Liver (tissue), 9 donors: ENCODE measurements around the gene F13A1. TPM values are rescaled to one million over a fixed set of nuclear protein-coding genes. Genes with fewer than 3 reads are reported as not detected.

Experiments used
- DNase-seq: peaks from one replicate; pipeline ENCODE4 v3.0.0-alpha.2; 2017; ENCODE audit warnings: low spot score
- H3K27ac ChIP-seq, 2 donors: one replicate each; pipeline ENCODE4 v1.7.0; 2013; ENCODE audit warnings: inconsistent platforms in 2 of 2, low read length in 2 of 2, control low read depth in 1 of 2, low read depth in 1 of 2, mild to moderate bottlenecking in 1 of 2
- H3K27me3 ChIP-seq, 4 donors: one replicate each; pipeline versions ENCODE4 v1.6.1 to v1.7.0; 2013; ENCODE audit warnings: low read length in 3 of 4, inconsistent platforms in 1 of 4, mild to moderate bottlenecking in 1 of 4, moderate library complexity in 1 of 4; ENCODE audit not compliant: control insufficient read depth in 4 of 4, insufficient read depth in 4 of 4
- H3K36me3 ChIP-seq, 4 donors: one replicate each; pipeline versions ENCODE4 v1.6.1 to v1.7.0; 2013; ENCODE audit warnings: low read length in 3 of 4, mild to moderate bottlenecking in 3 of 4, low read depth in 1 of 4, moderate library complexity in 1 of 4; ENCODE audit not compliant: control insufficient read depth in 4 of 4, insufficient read depth in 3 of 4
- H3K4me1 ChIP-seq, 4 donors: one replicate each; pipeline versions ENCODE4 v1.6.1 to v1.7.0; 2013; ENCODE audit warnings: low read length in 3 of 4, mild to moderate bottlenecking in 3 of 4, moderate library complexity in 1 of 4; ENCODE audit not compliant: control insufficient read depth in 4 of 4, insufficient read depth in 4 of 4
- H3K4me3 ChIP-seq, 3 donors: one replicate each; pipeline versions ENCODE4 v1.6.1 to v1.7.0; 2013; ENCODE audit warnings: low read length in 3 of 3, control low read depth in 1 of 3, low read depth in 1 of 3, mild to moderate bottlenecking in 1 of 3
- H3K9ac ChIP-seq, 2 donors: one replicate each; pipeline ENCODE4 v1.7.0; 2013; ENCODE audit warnings: low read length in 2 of 2, mild to moderate bottlenecking in 2 of 2, moderate library complexity in 2 of 2, control low read depth in 1 of 2, low read depth in 1 of 2
- H3K9me3 ChIP-seq, 4 donors: one replicate each; pipeline versions ENCODE4 v1.6.1 to v1.7.0; 2013; ENCODE audit warnings: low read length in 3 of 4; ENCODE audit not compliant: control insufficient read depth in 4 of 4
- ATF3 ChIP-seq: IDR thresholded peaks from 2 replicates; pipeline ENCODE4 v1.6.1; 2016; ENCODE audit warnings: antibody characterized with exemption
- CTCF ChIP-seq: fragments of 150-350 bp; IDR thresholded peaks from 2 replicates; pipeline ENCODE4 v1.5.1; 2017; ENCODE audit warnings: improper control_type of control experiment, low read depth, low read length; ENCODE audit not compliant: missing input control
- EGR1 ChIP-seq, 2 donors: IDR thresholded peaks; 2 replicates each; pipeline ENCODE4 v1.6.1; 2016 to 2018; ENCODE audit warnings: antibody characterized with exemption in 2 of 2, low read depth in 2 of 2
- FOXA1 ChIP-seq: IDR thresholded peaks from 2 replicates; pipeline ENCODE4 v1.6.1; 2016; ENCODE audit warnings: antibody characterized with exemption
- FOXA2 ChIP-seq: IDR thresholded peaks from 2 replicates; pipeline ENCODE4 v1.6.1; 2016; ENCODE audit warnings: antibody characterized with exemption
- GABPA ChIP-seq, 2 donors: IDR thresholded peaks in 1 of 2; conservative IDR thresholded peaks in 1 of 2; 2 replicates each; pipeline ENCODE4 v1.6.1; 2016; ENCODE audit warnings: antibody characterized with exemption in 2 of 2, mild to moderate bottlenecking in 1 of 2, moderate library complexity in 1 of 2
- HNF4A ChIP-seq, 2 donors: conservative IDR thresholded peaks; 2 replicates each; pipeline ENCODE4 v1.6.1; 2016; ENCODE audit warnings: antibody characterized with exemption in 2 of 2, mild to moderate bottlenecking in 2 of 2
- HNF4G ChIP-seq: IDR thresholded peaks from 2 replicates; pipeline ENCODE4 v1.6.1; 2016; ENCODE audit warnings: antibody characterized with exemption
- JUND ChIP-seq, 2 donors: IDR thresholded peaks; 2 replicates each; pipeline ENCODE4 v1.6.1; 2016; ENCODE audit warnings: antibody characterized with exemption in 2 of 2
- NR2F2 ChIP-seq: IDR thresholded peaks from 2 replicates; pipeline ENCODE4 v1.6.1; 2016; ENCODE audit warnings: antibody characterized with exemption
- RAD21 ChIP-seq, 2 donors: IDR thresholded peaks; 2 replicates each; pipeline ENCODE4 v1.6.1; 2016; ENCODE audit warnings: antibody characterized with exemption in 2 of 2, mild to moderate bottlenecking in 2 of 2
- REST ChIP-seq: IDR thresholded peaks from 2 replicates; pipeline ENCODE4 v1.6.1; 2016; ENCODE audit warnings: antibody characterized with exemption, mild to moderate bottlenecking
- RXRA ChIP-seq, 2 donors: IDR thresholded peaks; 2 replicates each; pipeline ENCODE4 v1.6.1; 2017 to 2018; ENCODE audit warnings: antibody characterized with exemption in 2 of 2, mild to moderate bottlenecking in 1 of 2
- SP1 ChIP-seq: IDR thresholded peaks from 2 replicates; pipeline ENCODE4 v1.6.1; 2018; ENCODE audit warnings: antibody characterized with exemption, mild to moderate bottlenecking
- TAF1 ChIP-seq: conservative IDR thresholded peaks from 2 replicates; pipeline ENCODE4 v1.6.1; 2016; ENCODE audit warnings: antibody characterized with exemption, mild to moderate bottlenecking
- YY1 ChIP-seq: IDR thresholded peaks from 2 replicates; pipeline ENCODE4 v1.6.1; 2016; ENCODE audit warnings: antibody characterized with exemption, mild to moderate bottlenecking
- WGBS: extraction: QIAGEN DNeasy Blood & Tissue Kit; methylation state at CpG from one replicate; pipeline ENCODE4 v1.1.7; 2013; 5-methylcytosine and 5-hydroxymethylcytosine counted together
- polyA plus RNA-seq, 2 donors: library from polyadenylated mRNA; stranded (reverse) in 1 of 2; unstranded in 1 of 2; fragments of 200-250 nt in 1 of 2; fragments of >200 nt in 1 of 2; fragmentation: Nextera tagmentation in 1 of 2; extraction: Ambion mirVana in 1 of 2; gene quantifications; one replicate each; pipeline versions ENCODE4 v1.2.1 to v1.2.3, GENCODE V29; 2013 to 2015
- total RNA-seq, 2 donors: library from RNA; depleted of rRNA; stranded (reverse); fragments of >200 nt; gene quantifications; one replicate each; pipeline ENCODE4 v1.2.3, GENCODE V29; 2014
- TF ChIP-seq, protein P1 (sequence below): IDR thresholded peaks from 2 replicates; pipeline ENCODE4 v1.6.1; 2016; ENCODE audit warnings: antibody characterized with exemption
- TF ChIP-seq, protein P2 (sequence below): IDR thresholded peaks from 2 replicates; pipeline ENCODE4 v1.6.1; 2016; ENCODE audit warnings: antibody characterized with exemption
- donor health status: healthy.
- donor health status: healthy.
- donor health status: healthy.
- donor health status: healthy.
- donor health status: healthy.

The F13A1 gene
- total and polyA plus RNA-seq, 4 donors = 0.46 to 18.3 (median 5.1) TPM

- DNase-seq = no peak
- Histone ChIP-seq H3K27ac (no peak overlapping the region), H3K36me3 (no peaks in the 10 kb centered on the region), H3K27me3 (peaks cover 0 to 2% (median 0%) of the 10 kb centered on the region in 4 donors), H3K4me1 (no peaks in the 10 kb centered on the region), H3K9me3 (no peaks in the 10 kb centered on the region), H3K9ac (no peak overlapping the region), H3K4me3 (no peak overlapping the region)
- TF ChIP-seq EGR1 (IDR thresholded peaks at IDR 0.05; ENCODE audit: low read depth in 2 of 2) (no peak), FOXA1 (no peak), RAD21 (IDR thresholded peaks at IDR 0.05) (no peak), YY1 (no peak), HNF4A (conservative IDR thresholded peaks at IDR 0.05) (no peak), RXRA (IDR thresholded peaks at IDR 0.05) (no peak), REST (no peak), TAF1 (no peak), HNF4G (no peak), FOXA2 (no peak), ATF3 (no peak), GABPA (IDR thresholded peaks at IDR 0.05 in 1 of 2, conservative IDR thresholded peaks at IDR 0.05 in 1 of 2) (no peak), JUND (IDR thresholded peaks at IDR 0.05) (no peak)
- TF ChIP-seq, protein P1, sequence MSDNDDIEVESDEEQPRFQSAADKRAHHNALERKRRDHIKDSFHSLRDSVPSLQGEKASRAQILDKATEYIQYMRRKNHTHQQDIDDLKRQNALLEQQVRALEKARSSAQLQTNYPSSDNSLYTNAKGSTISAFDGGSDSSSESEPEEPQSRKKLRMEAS = no peak
- 92% methylated on average over 6 of the region's 6 CpGs for WGBS
Observed at GRCh38 chr6:6224933-6225486, 95.5 kb downstream of the F13A1 start.

GRCh38 chr6:6221787-6222535 is 98.5 kb downstream of the F13A1 start:
- Histone ChIP-seq H3K27me3 (peaks cover 0 to 2% (median 0%) of the 10 kb centered on the region in 4 donors), H3K27ac (no peak overlapping the region), H3K9me3 (no peaks in the 10 kb centered on the region), H3K4me1 (no peaks in the 10 kb centered on the region), H3K4me3 (no peak overlapping the region), H3K9ac (no peak overlapping the region), H3K36me3 (no peaks in the 10 kb centered on the region)
- TF ChIP-seq RXRA (IDR thresholded peaks at IDR 0.05) (no peak), REST (no peak), HNF4A (conservative IDR thresholded peaks at IDR 0.05) (no peak), EGR1 (IDR thresholded peaks at IDR 0.05; ENCODE audit: low read depth in 2 of 2) (no peak), TAF1 (no peak), ATF3 (no peak), CTCF (peak; percentile 19), NR2F2 (no peak), FOXA2 (no peak), SP1 (no peak), RAD21 (IDR thresholded peaks at IDR 0.05) (peak; percentile 33 to 57), YY1 (no peak)
- TF ChIP-seq, protein P1 = no peak
- TF ChIP-seq, protein P2, sequence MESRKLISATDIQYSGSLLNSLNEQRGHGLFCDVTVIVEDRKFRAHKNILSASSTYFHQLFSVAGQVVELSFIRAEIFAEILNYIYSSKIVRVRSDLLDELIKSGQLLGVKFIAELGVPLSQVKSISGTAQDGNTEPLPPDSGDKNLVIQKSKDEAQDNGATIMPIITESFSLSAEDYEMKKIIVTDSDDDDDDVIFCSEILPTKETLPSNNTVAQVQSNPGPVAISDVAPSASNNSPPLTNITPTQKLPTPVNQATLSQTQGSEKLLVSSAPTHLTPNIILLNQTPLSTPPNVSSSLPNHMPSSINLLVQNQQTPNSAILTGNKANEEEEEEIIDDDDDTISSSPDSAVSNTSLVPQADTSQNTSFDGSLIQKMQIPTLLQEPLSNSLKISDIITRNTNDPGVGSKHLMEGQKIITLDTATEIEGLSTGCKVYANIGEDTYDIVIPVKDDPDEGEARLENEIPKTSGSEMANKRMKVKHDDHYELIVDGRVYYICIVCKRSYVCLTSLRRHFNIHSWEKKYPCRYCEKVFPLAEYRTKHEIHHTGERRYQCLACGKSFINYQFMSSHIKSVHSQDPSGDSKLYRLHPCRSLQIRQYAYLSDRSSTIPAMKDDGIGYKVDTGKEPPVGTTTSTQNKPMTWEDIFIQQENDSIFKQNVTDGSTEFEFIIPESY = no peak
- WGBS = 52% methylated on average over 7 of the region's 7 CpGs
- DNase-seq = no peak
